Sigmoid colon (tissue), 7 donors: ENCODE measurements around the gene VIP. TPM values are rescaled to one million over a fixed set of nuclear protein-coding genes. Genes with fewer than 3 reads are reported as not detected.
"Not testable (repeated sequence)": the region's sequence is repeated elsewhere in the genome, so short reads cannot be mapped to it uniquely, and the experiment has no call there.

ENCODE experiments used
- DNase-seq: peaks from one replicate; pipeline ENCODE4 v3.0.0-alpha.2; 2019
- H3K27ac ChIP-seq, 4 donors: fragments of 200-600 bp; sonication (generic); one replicate each; pipeline ENCODE4 v1.5.1; 2016 to 2019; ENCODE audit warnings: mild to moderate bottlenecking in 1 of 4
- H3K27me3 ChIP-seq, 3 donors: fragments of 200-600 bp; sonication (generic); one replicate each; pipeline ENCODE4 v1.5.1; 2019; ENCODE audit warnings: mild to moderate bottlenecking in 1 of 3
- H3K36me3 ChIP-seq, 4 donors: fragments of 200-600 bp; sonication (generic); one replicate each; pipeline ENCODE4 v1.5.1; 2016 to 2019
- H3K4me1 ChIP-seq, 4 donors: fragments of 200-600 bp; sonication (generic); one replicate each; pipeline ENCODE4 v1.5.1; 2017 to 2019
- H3K4me3 ChIP-seq, 4 donors: fragments of 200-600 bp; sonication (generic); one replicate each; pipeline ENCODE4 v1.5.1; 2017 to 2019; ENCODE audit warnings: mild to moderate bottlenecking in 2 of 4, moderate library complexity in 1 of 4
- H3K9me3 ChIP-seq, 4 donors: fragments of 200-600 bp in 3 of 4; sonication (generic) in 3 of 4; one replicate each; pipeline versions ENCODE4 v1.5.1 to v1.6.1; 2013 to 2019
- CTCF ChIP-seq, 4 experiments: fragments of 450-650 bp in 3 of 4; fragments of 200-600 bp in 1 of 4; IDR thresholded peaks; one replicate each; pipeline ENCODE4 v1.5.1; 2016 to 2019; ENCODE audit warnings: antibody characterized with exemption in 4 of 4, mild to moderate bottlenecking in 3 of 4, moderate library complexity in 2 of 4
- EP300 ChIP-seq, 4 donors: sonication (generic); formaldehyde crosslinking; IDR thresholded peaks; one replicate each; pipeline ENCODE4 v1.6.1; 2017; ENCODE audit warnings: antibody characterized with exemption in 4 of 4
- POLR2A ChIP-seq, 2 donors: fragments of 450-650 bp; IDR thresholded peaks; one replicate each; pipeline ENCODE4 v1.6.1; 2016; ENCODE audit warnings: antibody characterized with exemption in 2 of 2, mild to moderate bottlenecking in 2 of 2, moderate library complexity in 2 of 2
- POLR2AphosphoS5 ChIP-seq, 4 donors: sonication (generic); formaldehyde crosslinking; IDR thresholded peaks; one replicate each; pipeline ENCODE4 v1.6.1; 2017; ENCODE audit warnings: antibody characterized with exemption in 4 of 4
- WGBS, 2 donors: extraction: QIAGEN DNeasy Blood & Tissue Kit; methylation state at CpG; one replicate each; pipeline ENCODE4 v1.1.7; 2013; 5-methylcytosine and 5-hydroxymethylcytosine counted together
- intact Hi-C: fragments of 100-400 bp; cut with DNase I; formaldehyde crosslinking; loops from one replicate; pipeline ENCODE4 v1.15.1; 2023
- polyA plus RNA-seq, 3 donors: library from polyadenylated mRNA; stranded (reverse); fragments of 200-250 nt; gene quantifications; one replicate each; pipeline ENCODE4 v1.2.3, GENCODE V29; 2013
- total RNA-seq, 4 donors: library from RNA; depleted of rRNA; stranded (reverse); fragments of >200 nt; gene quantifications; one replicate each; pipeline ENCODE4 v1.1.0, GENCODE V29; 2016
- donor health status: healthy with polysubstance abuse.
- donor health status: Bipolar disorder and iron deficiency.
- donor health status: healthy.

Gene VIP
- 100 to 1,000 TPM in 1 of 4 donors, 10 to 100 TPM in 3; 36.4 to 156 (median 69.2) TPM for total RNA-seq
- polyA plus RNA-seq = 10 to 100 TPM in 1 of 3 donors, not detected in 2; 18.8 TPM

- 10 to 15% methylated on average over 5 of the region's 5 CpGs for WGBS, 2 donors
- Histone ChIP-seq H3K27me3 (no peaks in the 10 kb centered on the region), H3K27ac (no peak within 1 kb of the TSS), H3K4me3 (no peak within 1 kb of the TSS), H3K36me3 (no peaks in the 10 kb centered on the region), H3K9me3 (no peaks in the 10 kb centered on the region), H3K4me1 (no peaks in the 10 kb centered on the region)
- intact Hi-C loops = no loop called here
- TF ChIP-seq EP300 (IDR thresholded peaks at IDR 0.05) (no peak), POLR2A (IDR thresholded peaks at IDR 0.05) (no peak), POLR2AphosphoS5 (IDR thresholded peaks at IDR 0.05) (no peak), CTCF (IDR thresholded peaks at IDR 0.05) (no peak)
- no peak for DNase-seq
Observed at GRCh38 chr6:152750694-152751093, at the start of gene VIP. VIP (plus strand) TSS chr6:152750797; CDS start chr6:152752178, 1,381 bp downstream.

GRCh38 chr6:152701081-152701862 lies 49.3 kb upstream of the VIP start:
- H3K4me1 ChIP-seq = no peaks in the 10 kb centered on the region
- H3K36me3 ChIP-seq = no peaks in the 10 kb centered on the region
- H3K27ac ChIP-seq = no peak overlapping the region
- no peaks in the 10 kb centered on the region for H3K27me3 ChIP-seq
- TF ChIP-seq POLR2A (IDR thresholded peaks at IDR 0.05) = no peak
- no peak for TF ChIP-seq CTCF (IDR thresholded peaks at IDR 0.05)
- no peak for TF ChIP-seq POLR2AphosphoS5 (IDR thresholded peaks at IDR 0.05)
- no peak for TF ChIP-seq EP300 (IDR thresholded peaks at IDR 0.05)
- intact Hi-C loops = no loop called here
- 31 to 49% methylated on average over 7 of the region's 7 CpGs for WGBS, 2 donors
- no peaks in the 10 kb centered on the region for H3K9me3 ChIP-seq
- DNase-seq = no peak
- no peak overlapping the region for H3K4me3 ChIP-seq

GRCh38 chr6:152701863-152702401 lies 48.7 kb upstream of the VIP start:
- Histone ChIP-seq H3K36me3 (no peaks in the 10 kb centered on the region), H3K27me3 (no peaks in the 10 kb centered on the region), H3K27ac (no peak overlapping the region), H3K9me3 (no peaks in the 10 kb centered on the region), H3K4me1 (no peaks in the 10 kb centered on the region), H3K4me3 (no peak overlapping the region)
- WGBS, 2 donors = 48 to 64% methylated on average over 4 of the region's 4 CpGs
- intact Hi-C loops = no loop called here
- TF ChIP-seq POLR2AphosphoS5 (IDR thresholded peaks at IDR 0.05) = no peak
- no peak for TF ChIP-seq CTCF (IDR thresholded peaks at IDR 0.05)
- TF ChIP-seq POLR2A (IDR thresholded peaks at IDR 0.05) = no peak
- no peak for TF ChIP-seq EP300 (IDR thresholded peaks at IDR 0.05)
- no peak for DNase-seq

GRCh38 chr6:152703750-152704149 lies 46.8 kb upstream of the VIP start:
- H3K27me3 ChIP-seq, H3K36me3 ChIP-seq, H3K9me3 ChIP-seq, H3K4me1 ChIP-seq, H3K27ac ChIP-seq, intact Hi-C loops, H3K4me3 ChIP-seq, DNase-seq: not testable (repeated sequence)

- Histone ChIP-seq H3K27ac (no peak overlapping the region), H3K27me3 (no peaks in the 10 kb centered on the region), H3K9me3 (peaks cover 0 to 2% (median 0%) of the 10 kb centered on the region in 4 donors), H3K4me3 (no peak overlapping the region), H3K36me3 (no peaks in the 10 kb centered on the region), H3K4me1 (no peaks in the 10 kb centered on the region)
- no peak for DNase-seq
- 81 to 86% methylated on average over 2 of the region's 2 CpGs for WGBS, 2 donors
- TF ChIP-seq POLR2AphosphoS5 (IDR thresholded peaks at IDR 0.05) = no peak
- no peak for TF ChIP-seq CTCF (IDR thresholded peaks at IDR 0.05)
- TF ChIP-seq POLR2A (IDR thresholded peaks at IDR 0.05) = no peak
- TF ChIP-seq EP300 (IDR thresholded peaks at IDR 0.05) = no peak
- intact Hi-C loops = no loop called here
Observed at GRCh38 chr6:152705327-152705726, 45.3 kb upstream of the VIP start.
